ENCODE data around the gene CFAP45.

Gene CFAP45

GRCh38 chr1:159942632-159943277 lies 42.8 kb upstream of the CFAP45 start:
- Histone ChIP-seq H3K27me3 (ENCODE audit: control insufficient read depth in 5 of 5, insufficient read depth in 4 of 5, low read length in 5 of 5) (peaks cover 12 to 57% (median 34%) of the 10 kb centered on the region in 5 donors), H3K36me3 (ENCODE audit: control insufficient read depth in 5 of 5, insufficient read depth in 5 of 5, low read length in 5 of 5) (no peaks in the 10 kb centered on the region), H3K9ac (ENCODE audit: low read length in 5 of 5) (no peak overlapping the region), H3K4me1 (ENCODE audit: control insufficient read depth in 5 of 5, insufficient read depth in 5 of 5, low read length in 5 of 5) (peaks cover 0 to 19% (median 13%) of the 10 kb centered on the region in 5 donors), H3K9me3 (ENCODE audit: control insufficient read depth in 5 of 5, low read length in 5 of 5) (no peaks in the 10 kb centered on the region), H3K27ac (ENCODE audit: low read depth, low read length) (no peak overlapping the region), H3K4me3 (ENCODE audit: low read depth in 1 of 5, low read length in 5 of 5) (no peak overlapping the region)

GRCh38 chr1:159941591-159942560 lies 41.9 kb upstream of the CFAP45 start:
- no peak overlapping the region for H3K27ac ChIP-seq (ENCODE audit: low read depth, low read length)
- peaks cover 12 to 57% (median 34%) of the 10 kb centered on the region in 5 donors for H3K27me3 ChIP-seq (ENCODE audit: control insufficient read depth in 5 of 5, insufficient read depth in 4 of 5, low read length in 5 of 5)
- no peaks in the 10 kb centered on the region for H3K36me3 ChIP-seq (ENCODE audit: control insufficient read depth in 5 of 5, insufficient read depth in 5 of 5, low read length in 5 of 5)
- H3K4me3 ChIP-seq (ENCODE audit: low read depth in 1 of 5, low read length in 5 of 5) = no peak overlapping the region
- H3K9me3 ChIP-seq (ENCODE audit: control insufficient read depth in 5 of 5, low read length in 5 of 5) = no peaks in the 10 kb centered on the region
- peaks cover 0 to 28% (median 16%) of the 10 kb centered on the region in 5 donors for H3K4me1 ChIP-seq (ENCODE audit: control insufficient read depth in 5 of 5, insufficient read depth in 5 of 5, low read length in 5 of 5)
- H3K9ac ChIP-seq (ENCODE audit: low read length in 5 of 5) = no peak overlapping the region

DNA sequence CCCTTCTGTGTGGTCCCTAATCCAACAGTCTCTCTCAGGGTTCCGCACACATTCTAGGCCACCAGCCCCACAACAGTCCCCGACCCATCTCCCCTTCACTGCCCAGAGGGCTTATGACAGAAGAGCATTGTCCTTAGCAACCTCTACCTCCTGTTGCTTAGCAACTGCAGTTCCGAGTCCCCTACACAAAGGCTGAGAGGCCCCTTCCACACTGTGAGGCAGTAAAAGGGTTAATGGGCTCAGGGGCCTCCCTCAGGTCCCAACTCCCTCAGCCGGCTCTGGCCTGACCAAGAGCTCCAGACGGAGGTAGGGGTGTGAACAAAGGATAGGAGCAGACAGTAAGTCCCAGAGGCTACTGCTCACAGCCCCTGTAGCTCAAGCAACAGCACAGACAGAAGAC lies 41.2 kb upstream of the CFAP45 start:
- H3K9ac ChIP-seq (ENCODE audit: low read length in 5 of 5) = no peak overlapping the region
- no peak overlapping the region for H3K4me3 ChIP-seq (ENCODE audit: low read depth in 1 of 5, low read length in 5 of 5)
- H3K9me3 ChIP-seq (ENCODE audit: control insufficient read depth in 5 of 5, low read length in 5 of 5) = no peaks in the 10 kb centered on the region
- no peaks in the 10 kb centered on the region for H3K36me3 ChIP-seq (ENCODE audit: control insufficient read depth in 5 of 5, insufficient read depth in 5 of 5, low read length in 5 of 5)
- H3K4me1 ChIP-seq (ENCODE audit: control insufficient read depth in 5 of 5, insufficient read depth in 5 of 5, low read length in 5 of 5) = peaks cover 0 to 34% (median 22%) of the 10 kb centered on the region in 5 donors
- H3K27ac ChIP-seq (ENCODE audit: low read depth, low read length) = no peak overlapping the region
- peaks cover 12 to 50% (median 34%) of the 10 kb centered on the region in 5 donors for H3K27me3 ChIP-seq (ENCODE audit: control insufficient read depth in 5 of 5, insufficient read depth in 4 of 5, low read length in 5 of 5)

DNA sequence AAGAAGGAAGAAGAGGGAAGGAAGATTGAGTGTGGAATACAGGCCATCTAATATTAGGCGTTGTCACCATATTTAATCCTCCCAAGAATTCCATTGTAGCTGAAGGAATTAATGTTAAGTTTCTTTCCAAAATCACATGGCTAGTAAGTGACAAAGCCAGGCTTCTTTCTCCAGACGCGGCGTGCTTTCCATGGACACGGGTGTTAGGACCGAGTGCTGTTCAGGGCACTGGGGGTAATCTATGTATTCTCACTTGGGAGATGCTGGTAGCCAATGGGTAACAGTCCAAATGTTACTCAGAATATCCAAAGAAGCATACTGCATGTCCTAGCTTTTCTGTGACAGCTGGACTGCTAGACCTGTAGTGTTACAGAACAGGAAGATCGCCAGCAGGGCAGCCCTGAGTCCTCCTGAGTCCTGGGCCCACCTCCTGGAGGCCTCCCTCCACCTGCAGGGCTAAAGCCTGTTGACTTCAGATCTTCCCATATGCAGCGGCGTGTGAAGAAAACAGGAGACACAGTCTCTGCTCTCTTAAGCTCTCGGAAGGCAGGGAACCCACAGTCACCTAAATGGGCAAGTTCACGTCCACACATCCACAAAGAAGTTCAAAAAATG lies 40.1 kb upstream of the CFAP45 start:
- no peaks in the 10 kb centered on the region for H3K36me3 ChIP-seq (ENCODE audit: control insufficient read depth in 5 of 5, insufficient read depth in 5 of 5, low read length in 5 of 5)
- no peak overlapping the region for H3K4me3 ChIP-seq (ENCODE audit: low read depth in 1 of 5, low read length in 5 of 5)
- H3K27ac ChIP-seq (ENCODE audit: low read depth, low read length) = no peak overlapping the region
- no peak overlapping the region for H3K9ac ChIP-seq (ENCODE audit: low read length in 5 of 5)
- H3K27me3 ChIP-seq (ENCODE audit: control insufficient read depth in 5 of 5, insufficient read depth in 4 of 5, low read length in 5 of 5) = peaks cover 12 to 39% (median 34%) of the 10 kb centered on the region in 5 donors
- H3K9me3 ChIP-seq (ENCODE audit: control insufficient read depth in 5 of 5, low read length in 5 of 5) = no peaks in the 10 kb centered on the region
- peaks cover 0 to 26% (median 13%) of the 10 kb centered on the region in 5 donors for H3K4me1 ChIP-seq (ENCODE audit: control insufficient read depth in 5 of 5, insufficient read depth in 5 of 5, low read length in 5 of 5)

DNA sequence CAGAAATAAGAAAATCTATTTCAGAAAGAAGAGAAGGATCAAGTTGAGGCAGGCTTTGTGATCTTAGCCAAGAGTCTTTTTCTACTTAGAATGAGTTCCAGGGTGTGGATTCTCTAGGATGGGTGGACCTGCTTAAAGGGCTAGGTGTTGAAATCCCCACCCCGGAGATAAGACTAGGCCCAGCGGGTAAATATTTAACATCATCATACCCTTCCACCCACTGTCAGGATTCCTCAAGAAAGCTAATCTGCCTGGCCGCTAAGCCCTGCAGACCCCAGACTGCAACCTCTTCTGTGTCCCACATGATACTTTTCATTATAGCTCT lies 39.7 kb upstream of the CFAP45 start:
- Histone ChIP-seq H3K4me1 (ENCODE audit: control insufficient read depth in 5 of 5, insufficient read depth in 5 of 5, low read length in 5 of 5) (peaks cover 0 to 24% (median 13%) of the 10 kb centered on the region in 5 donors), H3K9ac (ENCODE audit: low read length in 5 of 5) (no peak overlapping the region), H3K36me3 (ENCODE audit: control insufficient read depth in 5 of 5, insufficient read depth in 5 of 5, low read length in 5 of 5) (no peaks in the 10 kb centered on the region), H3K9me3 (ENCODE audit: control insufficient read depth in 5 of 5, low read length in 5 of 5) (no peaks in the 10 kb centered on the region), H3K4me3 (ENCODE audit: low read depth in 1 of 5, low read length in 5 of 5) (no peak overlapping the region), H3K27me3 (ENCODE audit: control insufficient read depth in 5 of 5, insufficient read depth in 4 of 5, low read length in 5 of 5) (peaks cover 10 to 35% (median 30%) of the 10 kb centered on the region in 5 donors), H3K27ac (ENCODE audit: low read depth, low read length) (no peak overlapping the region)

DNA sequence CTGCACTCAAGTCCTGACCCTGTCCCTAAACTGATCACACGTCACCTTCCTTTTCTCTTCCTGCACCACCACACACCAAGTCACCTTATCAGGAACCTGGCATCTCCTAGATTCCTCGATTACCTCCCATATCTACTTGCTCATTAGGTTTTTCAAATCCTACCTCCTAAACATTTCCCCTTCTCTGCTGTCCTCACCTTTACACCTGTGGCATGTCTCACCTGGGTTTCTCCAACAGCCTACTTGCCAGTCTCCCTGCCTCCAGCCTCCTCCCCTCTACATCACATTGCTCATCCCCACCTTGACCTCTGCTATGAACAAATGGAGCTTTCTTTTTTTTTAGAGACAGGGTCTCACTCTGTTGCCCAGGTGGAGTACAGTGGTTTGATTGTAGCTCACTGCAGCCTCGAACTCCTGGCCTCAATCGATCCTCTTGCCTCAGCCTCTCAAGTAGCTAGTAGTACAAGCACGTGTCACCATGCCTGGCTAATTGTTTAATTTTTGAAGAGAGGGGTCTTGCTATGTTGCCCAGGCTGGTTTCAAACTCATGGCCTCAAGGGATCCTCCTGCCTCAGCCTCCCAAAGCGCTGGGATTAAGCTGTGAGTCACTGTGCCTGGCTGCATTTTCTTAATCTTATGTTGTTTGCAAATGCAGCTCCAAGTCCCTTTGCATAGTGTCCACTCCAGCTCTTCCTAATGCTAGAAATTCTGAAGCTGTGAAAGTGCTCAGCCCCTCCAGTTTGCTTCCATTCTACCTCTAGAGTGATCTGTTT lies 39.1 kb upstream of the CFAP45 start:
- no peak overlapping the region for H3K4me3 ChIP-seq (ENCODE audit: low read depth in 1 of 5, low read length in 5 of 5)
- peaks cover 4 to 29% (median 25%) of the 10 kb centered on the region in 5 donors for H3K27me3 ChIP-seq (ENCODE audit: control insufficient read depth in 5 of 5, insufficient read depth in 4 of 5, low read length in 5 of 5)
- H3K27ac ChIP-seq (ENCODE audit: low read depth, low read length) = no peak overlapping the region
- H3K9ac ChIP-seq (ENCODE audit: low read length in 5 of 5) = no peak overlapping the region
- no peaks in the 10 kb centered on the region for H3K9me3 ChIP-seq (ENCODE audit: control insufficient read depth in 5 of 5, low read length in 5 of 5)
- H3K4me1 ChIP-seq (ENCODE audit: control insufficient read depth in 5 of 5, insufficient read depth in 5 of 5, low read length in 5 of 5) = peaks cover 0 to 24% (median 13%) of the 10 kb centered on the region in 5 donors
- H3K36me3 ChIP-seq (ENCODE audit: control insufficient read depth in 5 of 5, insufficient read depth in 5 of 5, low read length in 5 of 5) = no peaks in the 10 kb centered on the region

DNA sequence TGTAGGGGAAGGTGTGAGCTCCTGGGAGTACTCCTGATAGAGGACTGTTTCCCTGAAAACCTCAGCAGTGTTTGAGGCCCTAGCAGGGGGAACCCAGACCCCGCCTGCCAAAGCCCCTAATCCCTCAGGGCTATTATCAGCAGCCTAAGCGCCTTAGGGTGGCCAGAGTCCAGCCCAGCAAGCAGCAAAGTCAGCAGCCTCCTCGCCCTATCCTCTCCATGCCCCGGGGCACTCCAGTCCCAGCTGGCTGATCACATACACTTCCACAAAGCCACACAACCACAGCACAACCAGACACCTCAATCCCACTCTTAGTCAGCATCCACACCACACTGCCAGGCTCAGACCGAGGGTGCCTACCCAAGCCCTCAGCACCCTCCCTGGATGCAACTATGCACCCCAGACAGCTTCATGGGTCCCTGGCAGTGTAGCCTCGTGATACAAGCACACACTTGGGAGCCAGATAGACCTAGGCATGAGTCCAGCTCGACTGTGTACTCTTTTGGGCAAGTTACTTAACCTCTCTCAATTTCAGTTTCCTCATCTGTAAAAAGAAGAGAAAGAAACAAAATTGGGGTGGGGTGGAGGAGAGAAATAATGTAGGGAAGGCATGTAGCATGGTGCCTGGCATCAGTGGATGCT lies 38.4 kb upstream of the CFAP45 start:
- H3K9me3 ChIP-seq (ENCODE audit: control insufficient read depth in 5 of 5, low read length in 5 of 5) = no peaks in the 10 kb centered on the region
- peaks cover 2 to 22% (median 19%) of the 10 kb centered on the region in 5 donors for H3K27me3 ChIP-seq (ENCODE audit: control insufficient read depth in 5 of 5, insufficient read depth in 4 of 5, low read length in 5 of 5)
- no peak overlapping the region for H3K4me3 ChIP-seq (ENCODE audit: low read depth in 1 of 5, low read length in 5 of 5)
- H3K4me1 ChIP-seq (ENCODE audit: control insufficient read depth in 5 of 5, insufficient read depth in 5 of 5, low read length in 5 of 5) = peaks cover 0 to 24% (median 13%) of the 10 kb centered on the region in 5 donors
- no peak overlapping the region for H3K27ac ChIP-seq (ENCODE audit: low read depth, low read length)
- no peak overlapping the region for H3K9ac ChIP-seq (ENCODE audit: low read length in 5 of 5)
- H3K36me3 ChIP-seq (ENCODE audit: control insufficient read depth in 5 of 5, insufficient read depth in 5 of 5, low read length in 5 of 5) = no peaks in the 10 kb centered on the region

DNA sequence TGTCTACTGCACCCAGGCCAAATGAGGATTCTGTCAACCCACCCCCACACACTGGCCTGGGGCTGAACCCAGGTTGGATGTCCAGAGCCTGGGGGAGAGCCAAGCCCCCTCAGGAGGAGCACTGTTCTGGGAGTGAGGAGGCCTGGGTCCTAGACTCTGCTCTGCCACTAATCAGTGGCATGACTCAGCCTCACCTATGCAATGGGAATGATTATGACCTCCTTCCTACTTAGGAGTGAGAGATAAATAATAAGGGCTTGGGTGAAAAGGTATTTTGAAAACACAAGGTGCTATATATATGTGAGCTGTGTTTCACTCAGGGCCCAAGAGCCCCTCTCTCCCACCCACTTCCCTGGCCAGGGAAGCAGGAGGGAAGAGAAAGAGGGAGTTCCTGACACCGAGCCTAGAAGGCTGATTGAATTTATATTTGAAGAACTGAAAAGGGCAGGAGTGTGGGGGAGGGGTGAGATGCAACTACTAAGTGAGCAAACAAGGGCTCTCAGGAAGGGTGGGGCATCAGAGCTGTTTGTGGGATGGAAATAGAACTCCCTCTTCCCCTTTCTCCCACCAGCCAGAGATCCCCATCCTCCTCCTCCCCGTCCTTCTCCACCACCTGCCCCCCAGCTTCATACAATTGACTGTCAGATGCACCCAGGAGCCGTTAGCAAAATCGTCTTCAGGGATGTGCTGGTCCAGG lies 37.2 kb upstream of the CFAP45 start:
- Histone ChIP-seq H3K9ac (ENCODE audit: low read length in 5 of 5) (no peak overlapping the region), H3K27ac (ENCODE audit: low read depth, low read length) (no peak overlapping the region)

More for the DNA sequence above, 37.2 kb upstream of the CFAP45 start:
- no peaks in the 10 kb centered on the region for H3K36me3 ChIP-seq (ENCODE audit: control insufficient read depth in 5 of 5, insufficient read depth in 5 of 5, low read length in 5 of 5)
- H3K9me3 ChIP-seq (ENCODE audit: control insufficient read depth in 5 of 5, low read length in 5 of 5) = no peaks in the 10 kb centered on the region
- H3K4me1 ChIP-seq (ENCODE audit: control insufficient read depth in 5 of 5, insufficient read depth in 5 of 5, low read length in 5 of 5) = peaks cover 0 to 24% (median 13%) of the 10 kb centered on the region in 5 donors
- peaks cover 0 to 15% (median 8%) of the 10 kb centered on the region in 5 donors for H3K27me3 ChIP-seq (ENCODE audit: control insufficient read depth in 5 of 5, insufficient read depth in 4 of 5, low read length in 5 of 5)
- H3K4me3 ChIP-seq (ENCODE audit: low read depth in 1 of 5, low read length in 5 of 5) = no peak overlapping the region
